HG03571 (cell line): ENCODE data around the gene PFN3.
A peak's percentile ranks its signal among the peaks of the same experiment; 100 is the strongest.

ENCODE experiments used
- ATAC-seq: cut with Tn5 transposase; IDR thresholded peaks from one replicate; pipeline ENCODE4 v1.9.1; 2021; ENCODE audit not compliant: unreplicated experiment

Gene PFN3

DNA sequence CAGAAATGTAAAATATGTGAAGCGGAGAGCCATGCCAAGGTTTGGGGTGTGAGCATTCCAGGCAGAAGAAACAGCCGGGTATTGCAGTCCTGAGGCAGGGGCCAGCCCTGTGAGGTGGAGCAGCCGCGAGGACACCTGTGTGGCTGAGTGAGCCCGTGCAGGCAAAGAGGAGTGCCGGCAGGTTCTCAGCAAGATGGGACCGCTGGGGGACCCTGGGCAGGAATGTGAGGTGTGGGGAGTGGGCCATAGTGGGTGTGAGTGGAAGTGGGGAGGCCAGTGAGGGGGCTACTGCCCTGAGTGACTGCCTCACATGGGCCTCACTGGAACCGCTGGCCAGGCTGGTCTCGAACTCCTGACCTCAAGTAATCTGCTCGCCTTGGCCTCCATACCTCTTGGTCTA, 38.0 kb upstream of the PFN3 start:
- ATAC-seq = no peak

DNA sequence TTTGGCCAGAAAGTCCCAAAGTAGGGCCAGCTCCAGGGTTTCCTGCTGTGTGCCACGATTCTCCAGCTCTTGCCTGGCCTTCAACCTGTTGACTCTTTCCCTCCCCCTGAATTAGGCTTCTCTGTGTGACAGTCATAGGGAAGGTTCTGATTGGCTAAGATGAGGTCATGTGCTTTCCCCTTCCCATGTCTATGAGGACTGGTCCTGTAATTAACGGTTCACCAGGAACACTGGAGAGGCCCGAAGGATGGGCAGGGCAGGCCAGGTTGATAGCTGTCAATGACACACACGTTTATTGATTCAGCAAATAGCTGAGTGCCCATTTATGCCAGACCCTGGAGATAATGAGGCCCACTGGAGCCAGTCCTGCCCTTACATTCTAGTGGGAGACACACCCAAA, 37.2 kb upstream of the PFN3 start:
- ATAC-seq = no peak

DNA sequence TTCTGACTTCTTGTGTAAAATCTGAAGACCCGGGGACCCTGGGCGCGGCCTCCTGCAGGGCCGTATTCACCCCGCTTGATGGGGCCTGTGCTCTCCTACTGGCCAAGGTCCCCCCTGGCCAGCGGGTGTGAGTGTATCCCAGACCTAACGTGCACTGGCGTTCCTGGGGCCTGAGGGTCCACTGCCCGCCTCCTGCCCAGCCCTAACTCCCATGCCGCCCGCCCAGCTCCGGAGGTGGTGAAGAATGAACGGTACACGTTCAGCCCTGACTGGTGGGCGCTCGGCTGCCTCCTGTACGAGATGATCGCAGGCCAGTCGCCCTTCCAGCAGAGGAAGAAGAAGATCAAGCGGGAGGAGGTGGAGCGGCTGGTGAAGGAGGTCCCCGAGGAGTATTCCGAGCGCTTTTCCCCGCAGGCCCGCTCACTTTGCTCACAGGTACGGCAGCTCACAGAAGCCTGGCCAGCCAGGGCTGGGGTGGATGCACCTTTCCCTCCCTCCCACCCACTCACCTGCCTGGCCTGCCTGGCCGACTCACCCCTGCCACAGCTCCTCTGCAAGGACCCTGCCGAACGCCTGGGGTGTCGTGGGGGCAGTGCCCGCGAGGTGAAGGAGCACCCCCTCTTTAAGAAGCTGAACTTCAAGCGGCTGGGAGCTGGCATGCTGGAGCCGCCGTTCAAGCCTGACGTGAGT, 35.5 kb upstream of the PFN3 start:
- no peak for ATAC-seq

DNA sequence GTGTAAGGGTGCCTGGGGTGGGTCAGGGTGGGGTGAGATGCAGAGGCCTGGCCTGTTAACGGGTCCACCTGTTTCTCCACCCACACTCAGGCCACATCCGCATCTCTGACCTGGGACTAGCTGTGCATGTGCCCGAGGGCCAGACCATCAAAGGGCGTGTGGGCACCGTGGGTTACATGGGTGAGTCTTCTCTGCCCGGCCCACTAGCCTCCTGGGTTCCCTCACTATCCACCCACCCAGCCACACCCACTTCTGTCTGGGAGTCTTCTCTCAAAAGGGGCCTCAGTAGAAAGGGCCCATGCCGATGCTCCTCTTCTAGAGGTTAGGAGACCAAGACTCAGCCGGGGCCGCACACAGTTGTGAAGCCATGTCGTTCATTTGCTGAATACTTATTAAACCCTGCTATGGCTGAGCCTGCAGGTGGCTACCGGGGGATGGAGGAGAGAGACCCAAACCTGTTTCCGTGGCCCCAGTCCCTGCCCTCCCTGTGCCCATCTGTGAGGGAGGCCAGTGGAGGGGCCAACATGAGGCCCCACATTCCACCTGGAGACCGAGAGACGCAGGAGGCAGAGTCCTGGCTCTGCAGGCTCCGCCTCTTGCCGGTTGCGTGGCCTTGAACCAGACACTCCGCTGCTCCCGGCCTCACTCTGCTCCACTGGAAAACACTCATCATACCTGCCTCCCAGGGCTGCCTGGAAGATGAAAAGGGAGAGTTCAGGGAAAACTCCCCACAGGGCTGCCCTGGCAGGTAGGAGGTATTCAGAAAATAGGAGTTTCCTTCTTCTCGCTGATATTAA, 34.7 kb upstream of the PFN3 start:
- ATAC-seq = no peak

DNA sequence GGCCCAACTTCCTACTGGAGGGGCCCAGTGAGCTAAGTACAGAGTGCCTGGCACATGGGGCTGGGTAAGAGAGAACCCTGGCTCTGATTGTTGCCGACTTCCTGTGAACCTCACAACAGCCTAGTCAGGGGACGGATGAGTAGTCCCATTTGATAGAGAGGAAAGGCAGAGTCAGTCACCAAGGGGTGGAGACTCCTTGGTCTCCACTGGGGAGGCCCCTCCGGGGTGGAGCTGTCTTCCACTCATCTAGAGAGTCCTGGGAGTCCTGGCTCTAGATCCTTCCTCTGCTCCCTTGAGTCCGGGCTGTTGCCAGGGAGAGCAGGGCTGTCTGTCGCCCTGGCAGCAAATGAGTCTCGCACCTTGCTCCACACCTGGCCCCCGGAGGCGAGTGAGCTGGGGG, 34.0 kb upstream of the PFN3 start:
- ATAC-seq = no peak

DNA sequence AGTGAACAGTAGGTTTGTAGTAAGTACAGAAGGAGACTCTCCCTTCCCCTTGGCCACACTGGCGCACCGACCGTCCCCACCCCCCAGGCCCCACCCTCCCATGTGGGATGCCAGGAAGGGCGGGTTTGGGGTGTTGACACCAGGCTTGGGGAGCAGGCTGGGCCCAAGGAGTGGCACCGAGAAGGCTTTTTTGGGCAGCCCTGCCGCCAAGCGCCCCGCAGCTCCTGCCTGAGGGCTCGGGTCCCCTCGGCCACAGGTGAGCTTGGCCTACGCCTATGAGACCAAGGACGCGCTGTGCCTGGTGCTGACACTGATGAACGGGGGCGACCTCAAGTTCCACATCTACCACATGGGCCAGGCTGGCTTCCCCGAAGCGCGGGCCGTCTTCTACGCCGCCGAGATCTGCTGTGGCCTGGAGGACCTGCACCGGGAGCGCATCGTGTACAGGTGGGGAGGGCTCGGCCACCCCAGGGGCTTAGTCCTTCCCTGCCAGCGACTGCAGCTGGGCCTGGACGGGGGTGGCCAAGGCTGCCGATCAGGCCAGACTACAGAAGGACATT, 33.3 kb upstream of the PFN3 start:
- ATAC-seq = no peak

DNA sequence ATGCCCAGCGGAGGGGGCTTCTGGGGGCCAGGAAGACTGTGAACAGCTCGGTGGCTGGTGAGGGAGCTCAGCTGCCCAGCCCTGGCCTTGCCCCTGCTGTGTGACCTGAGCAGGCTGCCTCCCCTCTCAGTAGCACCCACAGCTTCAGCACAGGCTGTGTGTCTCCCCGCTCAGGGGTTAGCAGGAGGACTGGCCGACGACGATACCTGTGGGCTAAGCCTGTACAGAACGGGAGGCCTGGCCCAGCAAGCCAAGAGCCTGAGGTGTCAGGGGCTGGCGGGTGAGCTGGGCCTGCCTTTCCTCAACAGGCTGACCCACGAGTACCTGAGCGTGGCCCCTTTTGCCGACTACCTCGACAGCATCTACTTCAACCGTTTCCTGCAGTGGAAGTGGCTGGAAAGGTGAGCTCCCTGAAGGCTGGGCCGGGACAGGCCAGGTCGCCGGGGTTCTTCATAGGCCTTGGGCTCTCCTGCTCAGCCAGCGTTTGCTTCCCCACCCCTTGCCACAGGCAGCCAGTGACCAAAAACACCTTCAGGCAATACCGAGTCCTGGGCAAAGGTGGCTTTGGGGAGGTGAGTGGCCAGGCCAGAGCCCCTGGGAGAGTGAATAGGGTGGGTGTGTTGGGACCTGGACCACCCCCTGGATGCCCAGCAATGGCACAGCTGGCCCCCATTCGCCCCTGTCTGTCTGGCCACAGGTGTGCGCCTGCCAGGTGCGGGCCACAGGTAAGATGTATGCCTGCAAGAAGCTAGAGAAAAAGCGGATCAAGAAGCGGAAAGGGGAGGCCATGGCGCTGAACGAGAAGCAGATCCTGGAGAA, 32.6 kb upstream of the PFN3 start:
- ATAC-seq = no peak

DNA sequence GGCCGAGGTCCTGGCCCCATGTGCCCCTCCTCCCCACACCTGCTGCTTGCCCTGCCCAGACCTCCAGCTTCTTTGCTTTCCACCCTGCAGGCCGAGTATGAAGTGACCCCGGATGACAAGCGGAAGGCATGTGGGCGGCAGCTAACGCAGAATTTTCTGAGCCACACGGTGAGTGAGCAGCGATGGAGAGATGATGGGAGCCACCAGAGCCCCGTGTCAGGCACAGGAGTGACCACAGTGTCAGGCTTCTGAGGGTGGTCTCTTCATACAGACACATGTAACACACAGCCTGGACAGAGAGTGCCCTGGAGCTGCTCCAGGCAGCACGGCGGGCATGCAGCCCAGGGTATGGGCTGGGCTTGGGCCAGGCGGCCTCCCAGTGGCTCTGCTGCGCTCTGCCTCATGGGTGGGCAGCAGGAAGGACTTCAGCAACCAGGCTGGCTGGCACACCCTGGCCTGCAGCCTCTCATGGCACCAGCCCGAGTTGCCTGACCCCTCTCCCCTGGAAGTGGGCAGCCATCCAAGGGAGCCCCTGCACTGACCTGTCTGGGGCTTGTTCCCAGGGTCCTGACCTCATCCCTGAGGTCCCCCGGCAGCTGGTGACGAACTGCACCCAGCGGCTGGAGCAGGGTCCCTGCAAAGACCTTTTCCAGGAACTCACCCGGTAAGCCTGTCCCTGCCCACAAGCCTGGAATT, 31.8 kb upstream of the PFN3 start:
- no peak for ATAC-seq

DNA sequence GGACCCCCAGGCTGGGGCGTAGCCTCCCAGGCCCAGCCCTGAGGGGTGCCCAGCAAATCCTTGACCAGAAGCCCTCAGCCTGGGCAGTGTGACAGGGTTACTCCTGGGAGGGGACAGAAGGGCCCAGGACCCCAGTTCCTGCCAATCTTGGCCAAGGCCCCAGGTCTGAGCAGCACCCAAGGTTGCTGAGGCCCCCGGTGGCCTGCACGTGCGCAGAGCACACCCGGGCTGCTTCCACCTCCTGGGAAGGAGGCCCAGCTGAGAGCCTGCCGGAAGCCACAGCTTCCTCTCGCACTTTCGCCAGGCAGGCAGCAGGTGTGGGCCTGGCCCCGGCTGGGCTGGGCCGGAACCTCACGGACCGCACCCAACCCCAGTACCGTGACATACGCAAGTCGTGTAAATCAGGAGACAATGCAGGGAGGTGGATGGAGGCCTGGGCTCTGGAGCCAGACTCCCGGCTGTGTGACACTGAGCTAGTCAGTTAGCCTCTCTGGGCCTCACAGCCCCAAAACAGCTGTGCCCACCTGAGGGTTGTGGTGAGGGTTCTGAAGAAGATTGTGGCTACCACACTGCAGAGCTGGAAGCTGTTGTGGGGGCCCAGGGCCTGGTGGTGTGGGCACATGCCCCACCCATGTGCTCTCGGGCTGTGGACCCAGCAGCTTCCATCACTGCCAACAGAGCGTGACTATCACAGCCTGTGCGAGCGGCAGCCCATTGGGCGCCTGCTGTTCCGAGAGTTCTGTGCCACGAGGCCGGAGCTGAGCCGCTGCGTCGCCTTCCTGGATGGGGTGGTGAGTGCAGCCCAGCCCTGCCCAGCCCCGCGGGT, 31.1 kb upstream of the PFN3 start:
- peak; percentile 55 for ATAC-seq

DNA sequence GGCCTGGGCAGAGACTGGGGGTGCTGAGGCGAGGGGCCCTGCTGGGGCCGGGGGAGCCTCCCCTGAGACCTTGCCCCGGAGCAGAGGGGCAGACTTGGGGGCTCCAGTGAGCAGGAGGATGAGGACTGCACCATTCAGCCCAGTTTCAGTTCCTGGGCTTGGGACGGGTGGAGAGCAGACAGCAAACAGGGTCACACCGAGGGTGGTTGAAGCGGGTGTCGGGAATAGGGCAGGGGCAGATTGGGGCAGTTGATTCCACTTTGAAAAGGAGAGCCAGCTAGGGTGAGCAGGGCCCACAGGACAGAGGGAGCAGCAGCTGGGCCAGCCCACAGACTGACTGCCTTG, 30.5 kb upstream of the PFN3 start:
- ATAC-seq = no peak

DNA sequence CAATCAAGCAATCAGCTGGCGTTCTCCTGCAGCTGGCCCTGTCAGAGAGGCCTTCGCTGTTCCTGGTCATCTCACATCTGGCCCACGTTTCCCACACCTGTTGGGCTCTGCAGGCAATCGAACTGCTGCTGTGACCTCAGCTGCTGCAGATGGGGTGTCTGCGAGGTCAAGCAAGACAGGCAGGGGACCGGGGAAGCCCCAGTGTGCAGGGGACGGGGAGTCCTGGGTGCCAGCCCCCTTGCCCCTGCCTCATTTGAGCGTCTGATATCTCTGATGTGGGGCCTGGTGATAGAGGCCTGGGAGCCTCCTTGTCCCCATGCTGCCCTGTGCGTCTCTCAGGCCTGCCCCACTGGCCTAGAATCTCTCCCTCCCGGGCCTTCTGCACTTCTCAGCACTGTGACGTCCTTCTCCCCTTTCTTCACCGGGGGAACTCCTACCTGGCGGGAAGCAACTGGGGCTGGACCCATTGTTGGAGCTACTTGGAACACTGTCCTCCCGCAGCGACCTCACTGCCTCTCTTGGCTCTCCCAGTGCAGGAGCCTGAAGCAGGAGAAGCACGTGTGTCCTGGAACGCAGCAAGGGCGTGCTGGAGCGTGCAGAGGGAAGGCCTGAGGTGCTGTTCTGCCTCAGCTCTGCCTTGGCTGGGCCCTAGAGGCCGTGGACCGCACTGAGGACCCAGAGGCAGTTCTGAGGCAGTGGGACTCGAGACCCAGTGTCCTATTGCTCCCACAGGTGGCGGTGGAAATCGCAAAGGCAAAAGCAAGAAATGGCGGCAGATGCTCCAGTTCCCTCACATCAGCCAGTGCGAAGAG, 29.9 kb upstream of the PFN3 start:
- no peak for ATAC-seq

DNA sequence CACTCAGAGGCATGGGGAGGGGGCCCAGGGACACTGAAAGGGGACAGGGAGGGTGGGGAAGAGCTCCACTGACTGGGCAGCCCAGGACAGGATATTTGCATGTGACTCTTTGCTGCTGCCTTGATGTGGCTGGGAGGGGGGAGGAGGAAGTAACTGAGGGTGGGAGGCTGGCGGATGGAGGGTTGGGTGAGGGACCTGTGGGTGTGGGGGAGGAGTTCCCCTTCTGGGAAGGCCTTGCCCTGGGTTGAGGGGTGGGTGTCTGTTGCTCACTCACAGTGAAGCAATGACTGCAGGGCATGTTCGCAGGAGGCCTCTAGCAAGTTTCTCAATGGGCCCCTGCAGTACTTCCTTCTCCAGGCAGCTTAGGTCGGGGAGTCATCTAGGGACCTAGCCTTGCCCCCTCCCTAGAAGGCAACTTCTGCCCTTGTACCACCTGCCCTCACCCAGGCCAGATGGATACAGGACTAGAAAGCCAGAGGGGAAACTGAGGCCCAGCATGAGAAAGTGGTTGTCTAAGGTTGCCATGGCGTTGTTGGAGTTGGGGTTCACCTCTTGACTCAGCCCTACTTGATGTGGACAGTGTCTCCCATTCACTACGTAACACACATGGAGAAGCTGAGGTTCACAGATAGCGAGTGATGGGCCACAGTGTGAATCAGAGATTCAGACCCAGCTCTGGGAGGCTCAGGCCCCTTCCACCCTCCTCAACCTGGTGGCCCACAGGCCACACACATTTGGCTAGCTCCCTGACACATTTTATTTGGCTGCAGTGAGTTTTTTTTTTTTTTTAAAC, 29.0 kb upstream of the PFN3 start:
- ATAC-seq = no peak

DNA sequence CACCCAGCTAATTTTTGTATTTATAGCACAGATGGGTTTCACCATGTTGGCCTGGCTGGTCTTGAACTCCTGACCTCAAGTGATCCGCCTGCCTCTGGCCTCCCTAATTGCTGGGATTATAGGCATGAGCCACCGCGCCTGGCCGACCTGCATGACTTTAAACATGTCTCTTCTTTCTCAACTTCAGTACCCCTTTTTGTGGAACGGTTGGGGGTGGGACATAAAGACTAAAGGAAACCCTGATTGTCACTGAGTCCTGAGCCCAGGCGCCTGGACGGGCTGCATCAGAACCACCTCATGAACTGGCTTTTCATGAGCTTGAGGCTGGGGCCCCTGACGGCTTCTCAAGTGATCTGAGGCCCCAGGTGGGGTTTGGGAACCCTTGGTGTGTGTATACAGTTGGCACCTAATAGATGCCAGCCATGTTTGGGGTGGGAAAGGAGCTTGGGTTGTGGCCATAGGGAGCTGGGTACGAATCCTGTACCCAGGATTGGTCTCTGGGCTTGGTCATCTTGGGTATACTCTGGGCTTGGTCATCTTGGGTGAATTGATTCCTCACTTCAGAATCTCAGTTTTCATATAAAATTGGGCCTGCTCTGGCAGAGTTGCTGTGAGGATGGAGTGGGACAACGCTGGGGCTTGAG, 28.2 kb upstream of the PFN3 start:
- no peak for ATAC-seq

DNA sequence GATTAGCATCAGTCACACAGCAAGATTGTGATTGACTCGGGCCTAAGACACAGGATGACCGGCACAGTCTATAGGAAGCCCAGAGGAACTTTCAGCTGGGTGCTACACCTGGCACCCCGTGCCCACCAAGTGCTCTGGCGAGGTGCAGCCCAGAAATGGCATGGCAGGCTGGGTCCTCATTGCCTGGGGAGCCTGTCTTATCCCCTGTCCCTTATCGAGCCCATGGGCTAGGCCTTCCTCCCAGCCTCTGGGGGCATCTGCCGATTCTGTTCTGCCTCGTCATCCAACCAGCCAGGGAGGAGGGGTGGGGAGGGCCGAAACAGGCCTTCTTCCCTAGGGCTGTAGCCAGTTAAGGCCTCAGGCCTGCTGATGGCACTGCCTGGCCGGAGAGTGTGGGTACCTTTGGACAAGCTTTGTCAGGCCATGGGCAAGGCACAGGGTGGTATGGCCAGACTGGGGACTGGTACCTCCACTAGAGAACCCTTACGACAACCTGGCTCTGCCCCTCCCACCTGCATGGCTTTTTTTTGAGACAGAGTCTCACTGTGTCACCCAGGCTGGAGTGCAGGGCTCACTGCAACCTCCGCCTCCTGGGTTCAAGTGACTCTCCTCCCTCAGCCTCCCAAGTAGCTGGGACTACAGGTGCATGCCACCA, 27.6 kb upstream of the PFN3 start:
- ATAC-seq = no peak

DNA sequence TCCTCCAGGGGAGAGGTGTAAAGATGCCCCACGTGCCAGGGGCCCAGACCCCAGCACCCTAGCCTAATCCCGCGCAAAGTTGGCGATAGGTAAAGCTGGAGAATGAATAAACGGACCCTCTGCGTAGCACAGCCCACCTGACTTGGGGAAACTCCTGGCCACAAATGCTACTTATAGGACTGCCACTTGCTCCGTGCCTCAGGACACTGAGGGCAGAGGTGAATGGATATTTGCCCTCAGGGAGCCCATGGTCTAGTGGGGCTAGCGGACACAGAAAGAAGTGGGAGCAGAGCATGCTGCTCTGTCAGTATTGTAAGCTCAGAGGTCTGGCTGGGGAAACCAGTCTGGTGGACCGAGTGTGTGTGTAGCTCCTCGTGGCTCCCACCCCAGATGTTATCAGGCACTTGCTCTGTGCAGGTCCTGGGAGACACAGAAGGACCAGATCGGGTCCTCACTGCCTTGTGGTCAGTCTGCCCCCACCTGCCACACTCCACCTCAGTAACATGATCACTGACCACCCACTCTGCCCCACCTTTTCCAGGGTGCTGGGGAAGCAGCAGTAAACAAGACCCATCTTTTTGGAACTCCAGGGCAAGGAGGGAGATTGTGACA, 26.9 kb upstream of the PFN3 start:
- no peak for ATAC-seq

DNA sequence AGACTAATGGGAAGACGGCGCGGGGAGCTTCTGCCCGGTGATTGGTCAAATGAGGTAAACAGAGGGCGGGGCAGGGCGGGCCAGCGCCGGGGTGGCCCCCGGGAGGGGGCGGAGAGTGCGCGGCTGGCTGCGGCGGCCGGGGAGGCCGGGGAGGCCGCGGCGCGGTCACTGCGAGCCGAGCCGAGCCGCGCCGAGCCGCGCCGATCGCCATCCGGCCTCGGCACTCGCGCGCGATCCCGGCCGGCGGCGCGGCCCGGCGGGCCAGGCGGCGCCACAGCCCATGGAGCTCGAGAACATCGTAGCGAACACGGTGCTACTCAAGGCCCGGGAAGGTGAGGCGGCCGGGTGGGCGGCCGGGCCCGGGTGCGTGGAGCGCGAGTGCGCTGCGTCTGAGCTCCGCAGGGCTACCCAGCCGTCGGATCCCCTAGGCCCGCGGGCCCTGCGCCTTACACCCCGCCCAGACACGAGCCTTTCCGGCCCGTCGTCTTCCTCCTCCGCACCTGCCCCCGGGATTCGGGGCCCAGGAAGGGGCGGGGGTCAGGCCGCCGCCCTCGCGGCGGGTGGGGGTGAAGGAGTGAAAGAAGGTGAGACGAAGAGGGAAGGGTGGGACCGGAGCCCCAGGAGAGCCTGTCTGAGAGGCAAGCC, 26.2 kb upstream of the PFN3 start, which contains the start of gene GRK6:
Gene GRK6, plus strand, starts transcription at position 111 of the 645 bp plus-strand sequence. Its CDS starts 170 bp downstream, at position 281.
- peak; percentile 5 for ATAC-seq
